Measurements from ENCODE around the gene WWOX. TPM values are rescaled to one million over a fixed set of nuclear protein-coding genes. Genes with fewer than 3 reads are reported as not detected.

The WWOX gene
- total and polyA plus RNA-seq, 10 donors, result 5.9 to 90.3 (median 26.4) TPM

DNA sequence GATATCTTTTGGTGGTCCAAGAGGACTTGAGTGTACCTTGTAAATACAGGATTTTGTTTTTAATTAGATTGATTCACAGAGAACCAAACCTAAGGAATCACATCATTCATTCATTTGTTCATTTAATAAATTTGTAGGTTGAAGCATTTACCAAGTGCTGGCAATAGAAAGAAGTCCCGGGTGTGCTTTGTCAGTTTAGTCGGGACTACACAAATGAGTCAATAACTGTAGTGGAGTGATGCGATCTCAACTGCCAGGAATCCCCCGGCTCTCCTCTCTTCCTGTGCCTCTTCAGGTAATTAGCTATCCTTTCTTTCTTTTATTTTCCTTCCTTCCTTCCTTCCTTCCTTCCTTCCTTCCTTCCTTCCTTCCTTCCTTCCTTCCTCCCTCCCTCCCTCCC lies 1.4 kb upstream of the WWOX start:
- no peak overlapping the region for H3K4me3 ChIP-seq
- DNase-seq, result no peak
- H3K36me3 ChIP-seq, result no peaks in the 10 kb centered on the region
- TF ChIP-seq, protein P1, sequence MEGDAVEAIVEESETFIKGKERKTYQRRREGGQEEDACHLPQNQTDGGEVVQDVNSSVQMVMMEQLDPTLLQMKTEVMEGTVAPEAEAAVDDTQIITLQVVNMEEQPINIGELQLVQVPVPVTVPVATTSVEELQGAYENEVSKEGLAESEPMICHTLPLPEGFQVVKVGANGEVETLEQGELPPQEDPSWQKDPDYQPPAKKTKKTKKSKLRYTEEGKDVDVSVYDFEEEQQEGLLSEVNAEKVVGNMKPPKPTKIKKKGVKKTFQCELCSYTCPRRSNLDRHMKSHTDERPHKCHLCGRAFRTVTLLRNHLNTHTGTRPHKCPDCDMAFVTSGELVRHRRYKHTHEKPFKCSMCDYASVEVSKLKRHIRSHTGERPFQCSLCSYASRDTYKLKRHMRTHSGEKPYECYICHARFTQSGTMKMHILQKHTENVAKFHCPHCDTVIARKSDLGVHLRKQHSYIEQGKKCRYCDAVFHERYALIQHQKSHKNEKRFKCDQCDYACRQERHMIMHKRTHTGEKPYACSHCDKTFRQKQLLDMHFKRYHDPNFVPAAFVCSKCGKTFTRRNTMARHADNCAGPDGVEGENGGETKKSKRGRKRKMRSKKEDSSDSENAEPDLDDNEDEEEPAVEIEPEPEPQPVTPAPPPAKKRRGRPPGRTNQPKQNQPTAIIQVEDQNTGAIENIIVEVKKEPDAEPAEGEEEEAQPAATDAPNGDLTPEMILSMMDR (IDR thresholded peaks at IDR 0.05 in 8 of 11, conservative IDR thresholded peaks at IDR 0.05 in 3 of 11), result no peak
- no peak for TF ChIP-seq POLR2A (IDR thresholded peaks at IDR 0.05)
- TF ChIP-seq POLR2AphosphoS5 (IDR thresholded peaks at IDR 0.05), result no peak
- H3K4me1 ChIP-seq, result peaks cover 4 to 21% (median 17%) of the 10 kb centered on the region in 6 donors
- H3K9me3 ChIP-seq, result peaks cover 0 to 6% (median 0%) of the 10 kb centered on the region in 8 donors
- H3K27me3 ChIP-seq (replicated peaks in 1 of 7), result peaks cover 0 to 8% (median 0%) of the 10 kb centered on the region in 7 donors
- WGBS, 5 donors, result 58 to 86% (median 72%) methylated on average over 4 of the region's 4 CpGs
- H3K27ac ChIP-seq, result no peak overlapping the region
- intact Hi-C loops (cut with DNase I; ENCODE audit: low total_unique reads), result no loop called here

- 68 to 69% (median 69%) methylated on average over 12 of the region's 12 CpGs for WGBS, 5 donors
- peak overlapping the region; percentile 89 to 98 (median 93) for H3K4me3 ChIP-seq
- H3K9me3 ChIP-seq, result peaks cover 0 to 6% (median 0%) of the 10 kb centered on the region in 8 donors
- H3K27ac ChIP-seq, result peak overlapping the region; percentile 68 to 91 (median 88)
- peaks cover 0 to 2% (median 0%) of the 10 kb centered on the region in 7 donors for H3K27me3 ChIP-seq (replicated peaks in 1 of 7)
- TF ChIP-seq, protein P1 (IDR thresholded peaks at IDR 0.05 in 8 of 11, conservative IDR thresholded peaks at IDR 0.05 in 3 of 11), result no peak
- TF ChIP-seq POLR2A (IDR thresholded peaks at IDR 0.05), result no peak
- no peak for TF ChIP-seq POLR2AphosphoS5 (IDR thresholded peaks at IDR 0.05)
- peaks cover 4 to 21% (median 17%) of the 10 kb centered on the region in 6 donors for H3K4me1 ChIP-seq
- DNase-seq, result peak; percentile 76
- no peaks in the 10 kb centered on the region for H3K36me3 ChIP-seq
- intact Hi-C loops (cut with DNase I; ENCODE audit: low total_unique reads), result no loop called here
These were observed 721 bp upstream of the WWOX start for GRCh38 chr16:78098595-78099270.

DNA sequence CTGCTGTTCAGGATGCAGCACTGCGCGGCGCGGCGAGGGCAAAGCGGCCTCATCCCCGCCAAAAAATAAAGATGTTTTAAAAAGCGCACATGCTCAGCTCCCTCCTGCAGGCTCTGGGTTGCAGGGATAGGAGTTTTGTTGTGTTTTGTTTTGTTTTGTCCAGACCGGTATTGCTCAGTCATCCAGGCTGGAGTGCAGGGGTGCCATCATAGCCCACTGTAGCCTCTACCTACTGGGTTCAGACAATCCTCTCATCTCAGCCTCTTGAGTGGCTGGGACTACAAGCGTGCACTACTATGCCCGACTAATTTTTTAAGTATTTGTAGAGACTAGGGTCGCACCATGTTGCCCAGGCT lies 636 bp downstream of the WWOX start:
- 8 to 11% (median 10%) methylated on average over 12 of the region's 12 CpGs for WGBS, 5 donors
- no peaks in the 10 kb centered on the region for H3K27me3 ChIP-seq (replicated peaks in 1 of 7)
- H3K9me3 ChIP-seq, result peaks cover 0 to 1% (median 0%) of the 10 kb centered on the region in 8 donors
- intact Hi-C loops (cut with DNase I; ENCODE audit: low total_unique reads), result no loop called here
- TF ChIP-seq, protein P1 (IDR thresholded peaks at IDR 0.05 in 8 of 11, conservative IDR thresholded peaks at IDR 0.05 in 3 of 11), result peak in 9 of 11 experiments; percentile 55 to 95 (median 92)
- TF ChIP-seq POLR2AphosphoS5 (IDR thresholded peaks at IDR 0.05), result no peak
- H3K27ac ChIP-seq, result peak overlapping the region; percentile 68 to 91 (median 88)
- H3K36me3 ChIP-seq, result no peaks in the 10 kb centered on the region
- no peak for DNase-seq
- peak overlapping the region; percentile 89 to 98 (median 93) for H3K4me3 ChIP-seq
- H3K4me1 ChIP-seq, result peaks cover 4 to 21% (median 17%) of the 10 kb centered on the region in 6 donors

- Histone ChIP-seq H3K27me3 (replicated peaks in 1 of 7) (no peaks in the 10 kb centered on the region), H3K36me3 (no peaks in the 10 kb centered on the region), H3K4me3 (no peak overlapping the region), H3K4me1 (peaks cover 4 to 21% (median 17%) of the 10 kb centered on the region in 6 donors), H3K27ac (no peak overlapping the region), H3K9me3 (no peaks in the 10 kb centered on the region)
- WGBS, 5 donors, result 88 to 96% (median 90%) methylated on average over 4 to 5 of the region's 5 CpGs
- intact Hi-C loops (cut with DNase I; ENCODE audit: low total_unique reads), result no loop called here
- no peak for DNase-seq
- no peak for TF ChIP-seq POLR2A (IDR thresholded peaks at IDR 0.05)
- TF ChIP-seq, protein P1 (IDR thresholded peaks at IDR 0.05 in 8 of 11, conservative IDR thresholded peaks at IDR 0.05 in 3 of 11), result no peak
- TF ChIP-seq POLR2AphosphoS5 (IDR thresholded peaks at IDR 0.05), result no peak
These were observed 2.7 kb downstream of the WWOX start for GRCh38 chr16:78102122-78102660.
